Spleen (tissue), 11 donors: ENCODE results near the gene ARNT2. TPM values are rescaled to one million over a fixed set of nuclear protein-coding genes. Genes with fewer than 3 reads are reported as not detected.
A peak's percentile ranks its signal among the peaks of the same experiment; 100 is the strongest.

ENCODE experiments used
- DNase-seq: peaks from one replicate; pipeline ENCODE4 v3.0.0-alpha.2; 2020
- H3K27ac ChIP-seq, 8 donors: fragments of 200-600 bp; sonication (generic) in 7 of 8; 1 replicate in 4 of 8; 2 replicates in 4 of 8; pipeline versions ENCODE4 v1.5.0 to v1.8.0; 2016 to 2021; ENCODE audit warnings: inconsistent platforms in 4 of 8, mild to moderate bottlenecking in 4 of 8, moderate library complexity in 1 of 8
- H3K27me3 ChIP-seq, 7 donors: fragments of 200-600 bp; sonication (generic) in 6 of 7; replicated peaks in 1 of 7; 1 replicate in 4 of 7; 2 replicates in 3 of 7; pipeline versions ENCODE4 v1.5.0 to v1.8.0; 2016 to 2021; ENCODE audit warnings: inconsistent platforms in 3 of 7, mild to moderate bottlenecking in 1 of 7
- H3K36me3 ChIP-seq, 6 donors: fragments of 200-600 bp; sonication (generic) in 5 of 6; 1 replicate in 4 of 6; 2 replicates in 2 of 6; pipeline versions ENCODE4 v1.5.0 to v1.8.0; 2016 to 2021; ENCODE audit warnings: inconsistent platforms in 2 of 6
- H3K4me1 ChIP-seq, 6 donors: fragments of 200-600 bp; sonication (generic) in 5 of 6; 1 replicate in 3 of 6; 2 replicates in 3 of 6; pipeline versions ENCODE4 v1.5.0 to v1.8.0; 2016 to 2021; ENCODE audit warnings: inconsistent platforms in 3 of 6
- H3K4me3 ChIP-seq, 8 donors: fragments of 200-600 bp; sonication (generic) in 7 of 8; 1 replicate in 4 of 8; 2 replicates in 4 of 8; pipeline versions ENCODE4 v1.5.0 to v1.8.0; 2016 to 2021; ENCODE audit warnings: inconsistent platforms in 4 of 8, mild to moderate bottlenecking in 4 of 8, moderate library complexity in 2 of 8
- H3K9me3 ChIP-seq, 8 donors: fragments of 200-600 bp; sonication (generic) in 7 of 8; 1 replicate in 4 of 8; 2 replicates in 4 of 8; pipeline versions ENCODE4 v1.5.0 to v1.8.0; 2016 to 2021; ENCODE audit warnings: inconsistent platforms in 4 of 8
- POLR2A ChIP-seq, 3 donors: fragments of 450-650 bp; IDR thresholded peaks; one replicate each; pipeline ENCODE4 v1.5.1; 2017; ENCODE audit warnings: antibody characterized with exemption in 3 of 3, mild to moderate bottlenecking in 1 of 3
- POLR2AphosphoS5 ChIP-seq, 3 donors: sonication (generic); formaldehyde crosslinking; IDR thresholded peaks; one replicate each; pipeline ENCODE4 v1.5.1; 2017; ENCODE audit warnings: antibody characterized with exemption in 3 of 3
- WGBS, 5 donors: extraction: QIAGEN DNeasy Blood & Tissue Kit in 3 of 5; methylation state at CpG; one replicate each; pipeline versions ENCODE4 v1.1.5 to v1.1.7; 2013 to 2018; 5-methylcytosine and 5-hydroxymethylcytosine counted together
- intact Hi-C: fragments of 100-400 bp; cut with DNase I; formaldehyde crosslinking; loops from one replicate; pipeline ENCODE4 v1.15.0; 2023; ENCODE audit warnings: low total_unique reads
- polyA plus RNA-seq, 3 donors: library from polyadenylated mRNA; stranded (reverse); fragments of 200-250 nt; gene quantifications; one replicate each; pipeline ENCODE4 v1.2.1, GENCODE V29; 2013
- total RNA-seq, 7 donors: library from RNA; depleted of rRNA in 3 of 7; stranded (reverse); fragments of >200 nt in 3 of 7; fragmentation: NEBNext Ultra II Directional in 4 of 7; extraction: Animal tissue kit (Norgen Biotek cat#: 25700) in 4 of 7; gene quantifications; one replicate each; pipeline versions ENCODE4 v1.1.0 to v1.2.1, GENCODE V29; 2016 to 2021
- TF ChIP-seq, protein P1 (sequence below), 11 experiments: fragments of 200-600 bp in 7 of 11; fragments of 450-650 bp in 4 of 11; sonication (generic) in 4 of 11; IDR thresholded peaks in 8 of 11; conservative IDR thresholded peaks in 3 of 11; 1 replicate in 7 of 11; 2 replicates in 4 of 11; pipeline versions ENCODE4 v1.4.0 to v1.8.0; 2016 to 2021; ENCODE audit warnings: antibody characterized with exemption in 11 of 11, inconsistent platforms in 4 of 11, mild to moderate bottlenecking in 1 of 11
- donor health status: healthy with polysubstance abuse.
- donor health status: DM: no; HTN: no; CAD: no; lungs with moderate emphysema.
- donor health status: DM: no; HTN: no; CAD: no.
- donor health status: Bipolar disorder and iron deficiency.
- donor health status: healthy.
- donor health status: DM: no; HTN: no; CAD: no.
- donor health status: DM: yes; HTN: yes; CAD: no.

The ARNT2 gene
- total and polyA plus RNA-seq, 10 donors: 1.9 to 12.3 (median 9.1) TPM

DNA sequence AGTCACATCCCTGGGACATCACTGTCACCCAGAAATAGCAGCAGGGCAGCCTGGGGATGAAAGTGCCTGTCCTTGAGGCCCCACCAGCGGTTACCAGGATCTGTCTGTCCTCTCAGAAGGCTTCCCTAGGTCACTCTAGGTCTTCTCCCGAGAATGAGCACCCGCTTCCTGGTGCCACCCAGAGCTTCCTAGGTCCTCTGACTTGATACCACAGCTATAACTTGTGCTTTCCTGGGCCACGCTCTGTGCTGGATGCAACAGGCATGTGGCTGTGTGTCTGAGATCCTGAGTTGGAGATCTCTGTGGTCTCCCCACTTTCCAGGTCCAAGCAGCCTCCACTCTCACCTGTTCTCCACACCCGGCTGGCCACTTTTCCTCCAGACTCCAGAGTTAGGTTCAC lies 25.8 kb downstream of the ARNT2 start:
- H3K9me3 ChIP-seq: no peaks in the 10 kb centered on the region
- H3K27ac ChIP-seq: no peak overlapping the region
- H3K27me3 ChIP-seq: peaks cover 0 to 6% (median 0%) of the 10 kb centered on the region in 7 donors
- H3K36me3 ChIP-seq: no peaks in the 10 kb centered on the region
- H3K4me3 ChIP-seq: no peak overlapping the region
- H3K4me1 ChIP-seq: peaks cover 0 to 5% (median 2%) of the 10 kb centered on the region in 6 donors
- intact Hi-C loops: no loop called here
- DNase-seq: peak; percentile 51
- WGBS, 5 donors: 72 to 91% (median 83%) methylated on average over 5 of the region's 5 CpGs
- no peak for TF ChIP-seq POLR2AphosphoS5 (IDR thresholded peaks at IDR 0.05)
- no peak for TF ChIP-seq POLR2A (IDR thresholded peaks at IDR 0.05)
- TF ChIP-seq, protein P1, sequence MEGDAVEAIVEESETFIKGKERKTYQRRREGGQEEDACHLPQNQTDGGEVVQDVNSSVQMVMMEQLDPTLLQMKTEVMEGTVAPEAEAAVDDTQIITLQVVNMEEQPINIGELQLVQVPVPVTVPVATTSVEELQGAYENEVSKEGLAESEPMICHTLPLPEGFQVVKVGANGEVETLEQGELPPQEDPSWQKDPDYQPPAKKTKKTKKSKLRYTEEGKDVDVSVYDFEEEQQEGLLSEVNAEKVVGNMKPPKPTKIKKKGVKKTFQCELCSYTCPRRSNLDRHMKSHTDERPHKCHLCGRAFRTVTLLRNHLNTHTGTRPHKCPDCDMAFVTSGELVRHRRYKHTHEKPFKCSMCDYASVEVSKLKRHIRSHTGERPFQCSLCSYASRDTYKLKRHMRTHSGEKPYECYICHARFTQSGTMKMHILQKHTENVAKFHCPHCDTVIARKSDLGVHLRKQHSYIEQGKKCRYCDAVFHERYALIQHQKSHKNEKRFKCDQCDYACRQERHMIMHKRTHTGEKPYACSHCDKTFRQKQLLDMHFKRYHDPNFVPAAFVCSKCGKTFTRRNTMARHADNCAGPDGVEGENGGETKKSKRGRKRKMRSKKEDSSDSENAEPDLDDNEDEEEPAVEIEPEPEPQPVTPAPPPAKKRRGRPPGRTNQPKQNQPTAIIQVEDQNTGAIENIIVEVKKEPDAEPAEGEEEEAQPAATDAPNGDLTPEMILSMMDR (IDR thresholded peaks at IDR 0.05 in 8 of 11, conservative IDR thresholded peaks at IDR 0.05 in 3 of 11): no peak

DNA sequence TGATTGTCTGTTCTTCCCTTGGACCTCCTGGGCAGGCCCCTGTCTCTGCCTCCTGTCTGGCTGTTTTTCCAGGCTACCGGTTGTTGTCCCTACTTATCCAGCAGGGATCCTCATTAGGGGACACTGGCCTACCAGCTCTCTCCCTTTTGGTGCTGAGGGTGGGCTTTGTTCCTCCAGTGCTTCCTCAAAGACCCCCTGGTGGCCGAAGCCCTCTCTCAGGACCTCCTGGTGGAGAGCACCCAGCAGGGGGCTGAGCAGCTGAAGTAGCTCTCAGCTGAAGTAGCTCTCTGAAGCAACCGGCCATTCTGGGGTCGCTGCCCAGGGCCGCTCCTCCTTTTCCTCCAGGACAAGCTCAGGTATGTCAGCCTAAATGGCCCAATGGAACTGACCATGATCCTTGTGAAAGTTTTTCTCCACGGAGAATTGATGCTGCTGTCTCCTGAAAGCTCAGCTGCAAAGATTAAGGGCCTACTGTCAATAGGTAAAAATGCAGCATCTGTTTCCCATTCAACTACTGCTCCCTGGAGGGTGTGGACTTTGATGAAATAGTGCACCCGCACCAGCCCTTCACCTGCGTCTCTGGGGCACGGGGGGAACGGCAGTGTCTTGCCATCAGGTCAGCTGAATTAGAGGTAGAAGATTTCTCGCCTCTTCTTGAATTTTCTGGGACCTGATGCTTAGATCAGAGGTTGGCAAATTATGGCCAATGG lies 27.6 kb downstream of the ARNT2 start:
- H3K27ac ChIP-seq: no peak overlapping the region
- WGBS, 5 donors: 68 to 86% (median 77%) methylated on average over 9 to 11 of the region's 11 CpGs
- peaks cover 0 to 21% (median 6%) of the 10 kb centered on the region in 6 donors for H3K4me1 ChIP-seq
- H3K27me3 ChIP-seq: peaks cover 0 to 6% (median 0%) of the 10 kb centered on the region in 7 donors
- no peaks in the 10 kb centered on the region for H3K9me3 ChIP-seq
- intact Hi-C loops: no loop called here
- peak; percentile 32 for DNase-seq
- no peaks in the 10 kb centered on the region for H3K36me3 ChIP-seq
- TF ChIP-seq, protein P1 (IDR thresholded peaks at IDR 0.05 in 8 of 11, conservative IDR thresholded peaks at IDR 0.05 in 3 of 11): no peak
- H3K4me3 ChIP-seq: no peak overlapping the region

DNA sequence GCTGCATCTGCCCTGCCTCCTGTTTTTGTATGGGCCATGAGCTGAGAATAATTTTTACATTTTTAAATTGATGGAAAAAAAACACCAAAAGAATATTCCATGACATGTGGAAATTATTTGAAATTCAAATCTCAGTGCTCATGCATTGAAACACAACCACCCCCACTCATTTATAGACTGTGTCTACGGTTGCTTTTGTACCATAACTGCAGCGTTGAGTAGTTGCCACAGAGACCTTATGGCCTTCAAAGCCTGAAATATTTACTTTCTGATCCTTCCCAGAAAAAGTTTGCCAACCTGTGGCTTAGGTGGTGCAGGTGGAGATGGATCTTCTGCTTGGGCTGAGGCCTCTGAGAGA lies 28.1 kb downstream of the ARNT2 start:
- intact Hi-C loops: no loop called here

DNA sequence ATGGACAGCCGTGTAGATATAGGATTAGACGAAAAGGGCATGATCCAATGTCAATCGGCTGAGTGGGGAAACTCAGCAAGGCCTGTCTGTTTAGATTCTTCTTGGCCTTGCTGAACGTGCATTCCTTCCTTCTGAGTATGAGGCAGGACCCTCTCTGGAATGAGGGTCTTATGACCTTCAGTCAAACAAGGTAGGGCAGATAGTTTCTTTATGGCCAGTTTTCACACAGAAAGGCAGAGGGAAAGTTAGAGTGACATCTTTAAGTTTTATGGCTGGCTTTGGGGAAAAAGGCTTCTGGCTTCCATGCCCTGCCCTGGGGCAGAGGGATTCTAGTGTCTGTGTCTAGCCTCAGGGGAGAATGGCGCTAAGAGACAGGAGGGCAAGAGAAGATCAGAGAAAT lies 29.7 kb downstream of the ARNT2 start:
- intact Hi-C loops: no loop called here
- Histone ChIP-seq H3K4me1 (peaks cover 0 to 21% (median 6%) of the 10 kb centered on the region in 6 donors), H3K9me3 (no peaks in the 10 kb centered on the region), H3K27me3 (peaks cover 0 to 6% (median 0%) of the 10 kb centered on the region in 7 donors), H3K4me3 (no peak overlapping the region), H3K36me3 (no peaks in the 10 kb centered on the region), H3K27ac (no peak overlapping the region)
- TF ChIP-seq POLR2AphosphoS5 (IDR thresholded peaks at IDR 0.05): no peak
- TF ChIP-seq, protein P1 (IDR thresholded peaks at IDR 0.05 in 8 of 11, conservative IDR thresholded peaks at IDR 0.05 in 3 of 11): no peak
- no peak for TF ChIP-seq POLR2A (IDR thresholded peaks at IDR 0.05)
- 91 to 95% (median 94%) methylated on average over 5 of the region's 5 CpGs for WGBS, 5 donors
- no peak for DNase-seq

More for the DNA sequence above, 28.1 kb downstream of the ARNT2 start:
- Histone ChIP-seq H3K27me3 (peaks cover 0 to 6% (median 0%) of the 10 kb centered on the region in 7 donors), H3K36me3 (no peaks in the 10 kb centered on the region), H3K4me1 (peaks cover 0 to 21% (median 6%) of the 10 kb centered on the region in 6 donors), H3K9me3 (no peaks in the 10 kb centered on the region), H3K4me3 (no peak overlapping the region), H3K27ac (no peak overlapping the region)
- WGBS, 5 donors: 78 to 95% (median 86%) methylated on average over 2 of the region's 2 CpGs
- TF ChIP-seq, protein P1 (IDR thresholded peaks at IDR 0.05 in 8 of 11, conservative IDR thresholded peaks at IDR 0.05 in 3 of 11): no peak
- no peak for TF ChIP-seq POLR2AphosphoS5 (IDR thresholded peaks at IDR 0.05)
- no peak for TF ChIP-seq POLR2A (IDR thresholded peaks at IDR 0.05)
- no peak for DNase-seq
